ENCODE data around the gene AVL9. TPM values are rescaled to one million over a fixed set of nuclear protein-coding genes. Genes with fewer than 3 reads are reported as not detected.
A peak's percentile ranks its signal among the peaks of the same experiment; 100 is the strongest.

AVL9 gene
- polyA plus RNA-seq, 2 of the 4 experiments (the other 2 are of a cell fraction): 24.0 to 36.1 TPM

- DNase-seq (ENCODE audit: low read depth in 1 of 2, low spot score in 1 of 2): peak; percentile 72 to 97
- TF ChIP-seq SMC3 (IDR thresholded peaks at IDR 0.05): no peak
- no peak for TF ChIP-seq MAZ (IDR thresholded peaks at IDR 0.05; ENCODE audit: borderline replicate concordance, low read depth, low read length)
- no peak for TF ChIP-seq MYC (IDR thresholded peaks at IDR 0.05; ENCODE audit: borderline replicate concordance, low read length)
- no peak for TF ChIP-seq JUNB (IDR thresholded peaks at IDR 0.05)
- peak; percentile 83 for TF ChIP-seq MAFK (IDR thresholded peaks at IDR 0.05; ENCODE audit: partially characterized antibody)
- TF ChIP-seq FOSL2 (IDR thresholded peaks at IDR 0.05): no peak
- TF ChIP-seq FOSL2 (CRISPR knock-in tag; IDR thresholded peaks at IDR 0.05): no peak; the same call in 1 of the 2 replicates
- TF ChIP-seq ZFP36 (IDR thresholded peaks at IDR 0.05; ENCODE audit: borderline replicate concordance, partially characterized antibody): no peak
- TF ChIP-seq, protein P1, sequence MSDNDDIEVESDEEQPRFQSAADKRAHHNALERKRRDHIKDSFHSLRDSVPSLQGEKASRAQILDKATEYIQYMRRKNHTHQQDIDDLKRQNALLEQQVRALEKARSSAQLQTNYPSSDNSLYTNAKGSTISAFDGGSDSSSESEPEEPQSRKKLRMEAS (IDR thresholded peaks at IDR 0.05): peak; percentile 94
- TF ChIP-seq TP53 (CRISPR knock-in tag; IDR thresholded peaks at IDR 0.05): no peak
- TF ChIP-seq JUN (IDR thresholded peaks at IDR 0.05): peak; percentile 92
- TF ChIP-seq ZNF302 (CRISPR knock-in tag; IDR thresholded peaks at IDR 0.05): no peak
- no peak; the same call in 1 of the 2 replicates for TF ChIP-seq HDAC2 (IDR thresholded peaks at IDR 0.05)
- no peak for TF ChIP-seq RAD21 (conservative IDR thresholded peaks at IDR 0.05 in 1 of 2, IDR thresholded peaks at IDR 0.05 in 1 of 2)
- no peak for TF ChIP-seq HOXB5 (CRISPR knock-in tag; IDR thresholded peaks at IDR 0.05)
- no peak for TF ChIP-seq NR3C1 (IDR thresholded peaks at IDR 0.05)
- TF ChIP-seq USF2 (IDR thresholded peaks at IDR 0.05): no peak
- TF ChIP-seq GATA3 (IDR thresholded peaks at IDR 0.05; ENCODE audit: borderline replicate concordance): peak; percentile 57; the same call in 1 of the 2 replicates
- peak; percentile 75 for TF ChIP-seq POLR2A (IDR thresholded peaks at IDR 0.05; ENCODE audit: low read length)
- no peak for TF ChIP-seq NPAS2 (CRISPR knock-in tag; IDR thresholded peaks at IDR 0.05; ENCODE audit: borderline replicate concordance)
- TF ChIP-seq CHD2 (IDR thresholded peaks at IDR 0.05; ENCODE audit: low read length, partially characterized antibody): no peak
- TF ChIP-seq, protein P2, sequence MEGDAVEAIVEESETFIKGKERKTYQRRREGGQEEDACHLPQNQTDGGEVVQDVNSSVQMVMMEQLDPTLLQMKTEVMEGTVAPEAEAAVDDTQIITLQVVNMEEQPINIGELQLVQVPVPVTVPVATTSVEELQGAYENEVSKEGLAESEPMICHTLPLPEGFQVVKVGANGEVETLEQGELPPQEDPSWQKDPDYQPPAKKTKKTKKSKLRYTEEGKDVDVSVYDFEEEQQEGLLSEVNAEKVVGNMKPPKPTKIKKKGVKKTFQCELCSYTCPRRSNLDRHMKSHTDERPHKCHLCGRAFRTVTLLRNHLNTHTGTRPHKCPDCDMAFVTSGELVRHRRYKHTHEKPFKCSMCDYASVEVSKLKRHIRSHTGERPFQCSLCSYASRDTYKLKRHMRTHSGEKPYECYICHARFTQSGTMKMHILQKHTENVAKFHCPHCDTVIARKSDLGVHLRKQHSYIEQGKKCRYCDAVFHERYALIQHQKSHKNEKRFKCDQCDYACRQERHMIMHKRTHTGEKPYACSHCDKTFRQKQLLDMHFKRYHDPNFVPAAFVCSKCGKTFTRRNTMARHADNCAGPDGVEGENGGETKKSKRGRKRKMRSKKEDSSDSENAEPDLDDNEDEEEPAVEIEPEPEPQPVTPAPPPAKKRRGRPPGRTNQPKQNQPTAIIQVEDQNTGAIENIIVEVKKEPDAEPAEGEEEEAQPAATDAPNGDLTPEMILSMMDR (IDR thresholded peaks at IDR 0.05): no peak
- TF ChIP-seq PHF8 (IDR thresholded peaks at IDR 0.05; ENCODE audit: borderline replicate concordance, low read depth): peak; percentile 95
- no peak for TF ChIP-seq FOSB (CRISPR knock-in tag; IDR thresholded peaks at IDR 0.05)
- TF ChIP-seq RCOR1 (IDR thresholded peaks at IDR 0.05; ENCODE audit: low read depth, low read length): no peak
- TF ChIP-seq, protein P3, sequence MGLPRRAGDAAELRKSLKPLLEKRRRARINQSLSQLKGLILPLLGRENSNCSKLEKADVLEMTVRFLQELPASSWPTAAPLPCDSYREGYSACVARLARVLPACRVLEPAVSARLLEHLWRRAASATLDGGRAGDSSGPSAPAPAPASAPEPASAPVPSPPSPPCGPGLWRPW (IDR thresholded peaks at IDR 0.05): no peak
- no peak for TF ChIP-seq CHD4 (IDR thresholded peaks at IDR 0.05; ENCODE audit: borderline replicate concordance)
- TF ChIP-seq EP300 (IDR thresholded peaks at IDR 0.05): no peak
- TF ChIP-seq, protein P4, sequence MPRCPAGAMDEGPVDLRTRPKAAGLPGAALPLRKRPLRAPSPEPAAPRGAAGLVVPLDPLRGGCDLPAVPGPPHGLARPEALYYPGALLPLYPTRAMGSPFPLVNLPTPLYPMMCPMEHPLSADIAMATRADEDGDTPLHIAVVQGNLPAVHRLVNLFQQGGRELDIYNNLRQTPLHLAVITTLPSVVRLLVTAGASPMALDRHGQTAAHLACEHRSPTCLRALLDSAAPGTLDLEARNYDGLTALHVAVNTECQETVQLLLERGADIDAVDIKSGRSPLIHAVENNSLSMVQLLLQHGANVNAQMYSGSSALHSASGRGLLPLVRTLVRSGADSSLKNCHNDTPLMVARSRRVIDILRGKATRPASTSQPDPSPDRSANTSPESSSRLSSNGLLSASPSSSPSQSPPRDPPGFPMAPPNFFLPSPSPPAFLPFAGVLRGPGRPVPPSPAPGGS (IDR thresholded peaks at IDR 0.05): peak; percentile 62; the same call in 1 of the 3 replicates
- TF ChIP-seq BHLHE40 (IDR thresholded peaks at IDR 0.05; ENCODE audit: low read depth, low read length): no peak
- no peak for TF ChIP-seq EHF (CRISPR knock-in tag; IDR thresholded peaks at IDR 0.05)
- no peak for TF ChIP-seq ZSCAN20 (CRISPR knock-in tag; IDR thresholded peaks at IDR 0.05)
- no peak for TF ChIP-seq TFCP2L1 (CRISPR knock-in tag; IDR thresholded peaks at IDR 0.05)
- no peak for TF ChIP-seq POLR2AphosphoS2 (conservative IDR thresholded peaks at IDR 0.05; ENCODE audit: low read length)
- no peak for TF ChIP-seq RARB (CRISPR knock-in tag; IDR thresholded peaks at IDR 0.05)
- no peak for TF ChIP-seq HOXB13 (CRISPR knock-in tag; IDR thresholded peaks at IDR 0.05; ENCODE audit: low read depth)
These were observed 5.0 kb upstream of the AVL9 start, which contains the start of gene LSM5 for GRCh38 chr7:32490127-32490796. LSM5 (minus strand) TSS chr7:32490380; CDS start chr7:32490365, 15 bp downstream.

More at GRCh38 chr7:32490127-32490796, 5.0 kb upstream of the AVL9 start, which contains the start of gene LSM5:
- Histone ChIP-seq H3K4me3 (peak within 1 kb of the TSS; percentile 79), H3K4me2 (peak within 1 kb of the TSS; percentile 99), H3K27ac (peak within 1 kb of the TSS; percentile 90 to 91), H3K9me3 (no peaks in the 10 kb centered on the region), H3K4me1 (peaks cover 21% of the 10 kb centered on the region)
- ATAC-seq (peak; percentile 91 to 93), FAIRE-seq (peak; percentile 80)
- POLR2A ChIA-PET: interaction anchor here (0.6 to 1.6 kb wide), 3 partner anchors 11 to 572 kb away, joined by 3 to 5 read pairs (median 3); partner anchors contain the start of gene NT5C3A
- WGBS (ENCODE audit: missing lambda C conversion rate): under 1% methylated on average over 29 of the region's 38 CpGs
- CTCF ChIA-PET: interaction anchor here (0.6 to 3.3 kb wide), 8 partner anchors 10 to 994 kb away, joined by 3 to 15 read pairs (median 3); no protein-coding TSS in a partner anchor

All from A549 (cell line).